Brain microvascular endothelial cell (primary cell): ENCODE measurements around the gene KLC1.

Experiments used
- DNase-seq: peaks from one replicate; pipeline ENCODE4 v3.0.0-alpha.2; 2020
- H3K27ac ChIP-seq: fragments of 250-450 bp; sonication (Bioruptor Pico); 2 replicates; pipeline ENCODE4 v1.5.1; 2020; ENCODE audit warnings: mild to moderate bottlenecking, moderate library complexity
- H3K27me3 ChIP-seq: fragments of 250-450 bp; sonication (Bioruptor Pico); replicated peaks from 2 replicates; pipeline ENCODE4 v1.5.1; 2020; ENCODE audit warnings: mild to moderate bottlenecking
- H3K36me3 ChIP-seq: fragments of 250-450 bp; sonication (Bioruptor Pico); replicated peaks from 2 replicates; pipeline ENCODE4 v1.5.1; 2020; ENCODE audit warnings: mild to moderate bottlenecking
- H3K4me3 ChIP-seq: 2 replicates; pipeline ENCODE4 v1.5.1; 2011; ENCODE audit warnings: low read depth, mild to moderate bottlenecking, control low read depth, low read length, moderate library complexity
- CTCF ChIP-seq: IDR thresholded peaks from 2 replicates; pipeline ENCODE4 v1.5.1; 2011; ENCODE audit warnings: low read depth, mild to moderate bottlenecking, moderate library complexity, low read length, control low read depth, inconsistent platforms; ENCODE audit errors: missing control alignments
- in situ Hi-C: cut with HindIII; loops from 2 replicates; pipeline ENCODE4 v1.10.0; 2017; ENCODE audit warnings: low sequenced_read_pairs, low pct_ligation_motif_present

The KLC1 gene

GRCh38 chr14:103726474-103726873, 97.5 kb downstream of the KLC1 start:
- Histone ChIP-seq H3K27ac (no peak overlapping the region), H3K27me3 (no peaks in the 10 kb centered on the region), H3K4me3 (no peak overlapping the region), H3K36me3 (peaks cover 14% of the 10 kb centered on the region)
- no peak for DNase-seq
- in situ Hi-C loops, result no loop called here
- no peak for TF ChIP-seq CTCF

GRCh38 chr14:103727313-103727980, 98.4 kb downstream of the KLC1 start:
- TF ChIP-seq CTCF, result no peak
- Histone ChIP-seq H3K4me3 (no peak overlapping the region), H3K36me3 (peaks cover 14% of the 10 kb centered on the region), H3K27ac (no peak overlapping the region), H3K27me3 (no peaks in the 10 kb centered on the region)
- no peak for DNase-seq
- in situ Hi-C loops, result no loop called here

GRCh38 chr14:103728141-103728540, 99.1 kb downstream of the KLC1 start:
- TF ChIP-seq CTCF, result no peak
- no peak for DNase-seq
- in situ Hi-C loops, result no loop called here
- Histone ChIP-seq H3K36me3 (peaks cover 14% of the 10 kb centered on the region), H3K27me3 (no peaks in the 10 kb centered on the region), H3K27ac (no peak overlapping the region), H3K4me3 (no peak overlapping the region)

- Histone ChIP-seq H3K27me3 (no peaks in the 10 kb centered on the region), H3K27ac (no peak overlapping the region), H3K4me3 (no peak overlapping the region), H3K36me3 (peaks cover 14% of the 10 kb centered on the region)
- in situ Hi-C loops, result no loop called here
- no peak for TF ChIP-seq CTCF
- DNase-seq, result no peak
These were observed 99.7 kb downstream of the KLC1 start for GRCh38 chr14:103728721-103729120.

GRCh38 chr14:103729496-103730448, 100.8 kb downstream of the KLC1 start:
- no peak overlapping the region for H3K27ac ChIP-seq
- in situ Hi-C loops, result no loop called here
- H3K27me3 ChIP-seq, result no peaks in the 10 kb centered on the region
- H3K4me3 ChIP-seq, result no peak overlapping the region
- DNase-seq, result no peak
- TF ChIP-seq CTCF, result no peak
- H3K36me3 ChIP-seq, result peaks cover 14% of the 10 kb centered on the region
